Nucleus accumbens (tissue), 56 donors: Measurements from ENCODE around the gene KLHL34.
A peak's percentile ranks its signal among the peaks of the same experiment; 100 is the strongest.

Experiments used
- DNase-seq, 56 donors: peaks; one replicate each; lab custom pipeline; 2025; lab: John Stamatoyannopoulos, UW

Gene KLHL34

GRCh38 chrX:21656587-21657317, 1.4 kb downstream of the KLHL34 start:
- no peak for DNase-seq

GRCh38 chrX:21655901-21656586, 2.1 kb downstream of the KLHL34 start:
- no peak for DNase-seq

GRCh38 chrX:21645886-21646285, 12.2 kb downstream of the KLHL34 start:
- peak in 1 of 56 donors; percentile 22 for DNase-seq

GRCh38 chrX:21645431-21645830, 12.7 kb downstream of the KLHL34 start:
- no peak for DNase-seq

- no peak for DNase-seq
These were observed 18.4 kb downstream of the KLHL34 start for GRCh38 chrX:21639775-21640174.

- no peak for DNase-seq
These were observed 19.8 kb downstream of the KLHL34 start for GRCh38 chrX:21638311-21638710.

GRCh38 chrX:21632027-21632426, 26.1 kb downstream of the KLHL34 start:
- DNase-seq: peak in 2 of 56 donors; percentile 1 to 20

- no peak for DNase-seq
These were observed 34.2 kb downstream of the KLHL34 start for GRCh38 chrX:21623778-21624501.

GRCh38 chrX:21620234-21620633, 37.9 kb downstream of the KLHL34 start:
- no peak for DNase-seq

GRCh38 chrX:21616386-21616785, 41.7 kb downstream of the KLHL34 start:
- DNase-seq: no peak

GRCh38 chrX:21612154-21612553, 46.0 kb downstream of the KLHL34 start:
- DNase-seq: no peak

- DNase-seq: no peak
These were observed 48.0 kb downstream of the KLHL34 start for GRCh38 chrX:21610168-21610567.

- peak in 7 of 56 donors; percentile 0 to 11 (median 10) for DNase-seq
These were observed 52.1 kb downstream of the KLHL34 start for GRCh38 chrX:21606002-21606401.
